ENCODE results near the gene GNA14. TPM values are rescaled to one million over a fixed set of nuclear protein-coding genes. Genes with fewer than 3 reads are reported as not detected.

The GNA14 gene
- total RNA-seq, 2 experiments from 2014 or later, result not detected

DNA sequence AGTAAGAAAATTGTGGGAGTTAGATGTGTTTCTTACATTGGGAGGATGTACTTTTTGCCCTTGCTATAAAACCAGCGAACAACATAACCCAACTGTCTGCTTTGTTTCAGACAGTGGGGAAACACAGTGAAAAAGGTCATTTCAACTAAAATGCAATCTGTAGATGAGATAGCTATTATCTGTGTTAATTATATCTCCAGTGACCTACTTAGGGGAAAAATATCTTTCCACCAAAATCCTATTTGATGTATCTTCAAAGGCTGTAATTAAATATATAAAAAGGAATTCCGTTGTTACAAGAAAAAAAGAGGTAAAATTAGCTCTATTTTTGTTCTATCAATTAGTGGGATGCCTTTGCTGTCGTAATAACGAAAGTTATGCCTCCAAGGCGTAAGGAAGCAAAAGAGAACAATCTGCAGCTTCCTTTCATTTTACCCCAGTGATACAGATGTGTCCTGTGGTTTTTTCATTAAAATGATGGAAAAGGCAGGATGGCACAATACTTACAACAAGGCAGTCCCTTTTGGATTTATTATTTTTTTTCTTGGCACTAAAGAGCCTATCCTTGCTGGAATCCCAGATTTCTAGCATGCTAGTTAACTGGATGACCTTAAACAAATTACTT lies 100.9 kb downstream of the GNA14 start:
- no peak overlapping the region for H3K4me3 Mint-ChIP-seq
- no peaks in the 10 kb centered on the region for H3K4me1 ChIP-seq (ENCODE audit: insufficient read depth, low read length)
- H3K27ac Mint-ChIP-seq, result no peak overlapping the region
- ATAC-seq (ENCODE audit: poor library complexity) (no peak), DNase-seq (no peak)
- TF ChIP-seq, protein P1, sequence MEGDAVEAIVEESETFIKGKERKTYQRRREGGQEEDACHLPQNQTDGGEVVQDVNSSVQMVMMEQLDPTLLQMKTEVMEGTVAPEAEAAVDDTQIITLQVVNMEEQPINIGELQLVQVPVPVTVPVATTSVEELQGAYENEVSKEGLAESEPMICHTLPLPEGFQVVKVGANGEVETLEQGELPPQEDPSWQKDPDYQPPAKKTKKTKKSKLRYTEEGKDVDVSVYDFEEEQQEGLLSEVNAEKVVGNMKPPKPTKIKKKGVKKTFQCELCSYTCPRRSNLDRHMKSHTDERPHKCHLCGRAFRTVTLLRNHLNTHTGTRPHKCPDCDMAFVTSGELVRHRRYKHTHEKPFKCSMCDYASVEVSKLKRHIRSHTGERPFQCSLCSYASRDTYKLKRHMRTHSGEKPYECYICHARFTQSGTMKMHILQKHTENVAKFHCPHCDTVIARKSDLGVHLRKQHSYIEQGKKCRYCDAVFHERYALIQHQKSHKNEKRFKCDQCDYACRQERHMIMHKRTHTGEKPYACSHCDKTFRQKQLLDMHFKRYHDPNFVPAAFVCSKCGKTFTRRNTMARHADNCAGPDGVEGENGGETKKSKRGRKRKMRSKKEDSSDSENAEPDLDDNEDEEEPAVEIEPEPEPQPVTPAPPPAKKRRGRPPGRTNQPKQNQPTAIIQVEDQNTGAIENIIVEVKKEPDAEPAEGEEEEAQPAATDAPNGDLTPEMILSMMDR (IDR thresholded peaks at IDR 0.05), result no peak
- no peaks in the 10 kb centered on the region for H3K36me3 ChIP-seq (ENCODE audit: insufficient read depth, low read length)
- POLR2A ChIA-PET, result no interaction called here
- H3K9me3 Mint-ChIP-seq, result peaks cover 2% of the 10 kb centered on the region
- CTCF ChIA-PET, result no interaction called here
- intact Hi-C loops (cut with DNase I, micrococcal nuclease), result no loop called here
- no peaks in the 10 kb centered on the region for H3K4me1 Mint-ChIP-seq (ENCODE audit: low read depth)
- no peaks in the 10 kb centered on the region for H3K27me3 Mint-ChIP-seq
- H3K27ac ChIP-seq (ENCODE audit: low read depth in 1 of 2, low read length in 2 of 2), result no peak overlapping the region
- no peaks in the 10 kb centered on the region for H3K36me3 Mint-ChIP-seq (ENCODE audit: low read depth)
- peaks cover 0 to 2% of the 10 kb centered on the region in 2 experiments for H3K27me3 ChIP-seq (ENCODE audit: control insufficient read depth in 1 of 2, insufficient read depth in 2 of 2, low read length in 2 of 2)
- no peak overlapping the region for H3K4me3 ChIP-seq (ENCODE audit: low read length)
- H3K9me3 ChIP-seq (ENCODE audit: control insufficient read depth in 1 of 2, insufficient read depth in 1 of 2, low read length in 2 of 2), result peaks cover 5 to 10% of the 10 kb centered on the region in 2 experiments

DNA sequence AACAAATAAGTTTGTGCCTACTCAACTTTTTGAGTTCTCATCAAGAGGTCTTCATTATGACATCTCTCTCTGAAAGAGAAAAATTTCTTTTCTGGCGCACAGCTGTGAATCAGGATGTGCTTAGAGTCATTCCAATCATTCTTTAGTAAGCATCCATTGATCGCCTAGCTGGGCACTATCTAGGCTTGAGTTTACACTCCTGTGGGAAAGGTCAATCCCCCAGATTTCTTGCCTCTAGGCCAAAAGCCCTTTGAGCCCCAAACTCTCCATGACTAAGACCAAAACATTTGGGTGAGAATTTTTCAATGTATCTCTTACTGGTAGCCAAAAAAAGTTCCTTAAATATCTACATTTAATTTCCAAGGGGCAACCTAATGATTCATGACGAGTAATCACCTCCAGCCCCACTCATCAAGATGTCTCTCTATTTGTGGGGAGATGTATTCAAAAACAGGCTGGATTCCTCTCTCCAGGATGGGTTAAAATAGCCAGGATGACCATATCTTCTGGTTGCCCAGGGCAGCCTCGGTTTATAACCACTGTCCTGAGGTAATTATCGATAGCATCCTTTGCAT lies 101.7 kb downstream of the GNA14 start:
- H3K36me3 Mint-ChIP-seq (ENCODE audit: low read depth), result no peaks in the 10 kb centered on the region
- Histone ChIP-seq H3K9me3 (ENCODE audit: control insufficient read depth in 1 of 2, insufficient read depth in 1 of 2, low read length in 2 of 2) (peaks cover 12 to 13% of the 10 kb centered on the region in 2 experiments), H3K4me3 (ENCODE audit: low read length) (no peak overlapping the region), H3K36me3 (ENCODE audit: insufficient read depth, low read length) (no peaks in the 10 kb centered on the region), H3K27ac (ENCODE audit: low read depth in 1 of 2, low read length in 2 of 2) (no peak overlapping the region), H3K27me3 (ENCODE audit: control insufficient read depth in 1 of 2, insufficient read depth in 2 of 2, low read length in 2 of 2) (peaks cover 0 to 2% of the 10 kb centered on the region in 2 experiments), H3K4me1 (ENCODE audit: insufficient read depth, low read length) (no peaks in the 10 kb centered on the region)
- DNase-seq (no peak), ATAC-seq (ENCODE audit: poor library complexity) (no peak)
- H3K27me3 Mint-ChIP-seq, result no peaks in the 10 kb centered on the region
- POLR2A ChIA-PET, result no interaction called here
- TF ChIP-seq, protein P1 (IDR thresholded peaks at IDR 0.05), result no peak
- H3K4me1 Mint-ChIP-seq (ENCODE audit: low read depth), result no peaks in the 10 kb centered on the region
- no peak overlapping the region for H3K4me3 Mint-ChIP-seq
- CTCF ChIA-PET, result no interaction called here
- intact Hi-C loops (cut with DNase I, micrococcal nuclease), result no loop called here
- no peak overlapping the region for H3K27ac Mint-ChIP-seq
- peaks cover 4% of the 10 kb centered on the region for H3K9me3 Mint-ChIP-seq

- peaks cover 0 to 2% of the 10 kb centered on the region in 2 experiments for H3K27me3 ChIP-seq (ENCODE audit: control insufficient read depth in 1 of 2, insufficient read depth in 2 of 2, low read length in 2 of 2)
- intact Hi-C loops (cut with DNase I, micrococcal nuclease), result no loop called here
- TF ChIP-seq, protein P1 (IDR thresholded peaks at IDR 0.05), result no peak
- Mint-ChIP-seq H3K27ac (no peak overlapping the region), H3K27me3 (no peaks in the 10 kb centered on the region), H3K4me3 (no peak overlapping the region), H3K4me1 (ENCODE audit: low read depth) (no peaks in the 10 kb centered on the region), H3K36me3 (ENCODE audit: low read depth) (no peaks in the 10 kb centered on the region), H3K9me3 (peaks cover 13% of the 10 kb centered on the region)
- peaks cover 12 to 23% of the 10 kb centered on the region in 2 experiments for H3K9me3 ChIP-seq (ENCODE audit: control insufficient read depth in 1 of 2, insufficient read depth in 1 of 2, low read length in 2 of 2)
- ATAC-seq (ENCODE audit: poor library complexity) (no peak), DNase-seq (no peak)
- no peaks in the 10 kb centered on the region for H3K4me1 ChIP-seq (ENCODE audit: insufficient read depth, low read length)
- ChIA-PET CTCF (no interaction called here), POLR2A (no interaction called here)
- H3K4me3 ChIP-seq (ENCODE audit: low read length), result no peak overlapping the region
- H3K27ac ChIP-seq (ENCODE audit: low read depth in 1 of 2, low read length in 2 of 2), result no peak overlapping the region
- H3K36me3 ChIP-seq (ENCODE audit: insufficient read depth, low read length), result no peaks in the 10 kb centered on the region
Measured at GRCh38 chr9:77544546-77544945, 103.6 kb downstream of the GNA14 start.

All from CD4-positive, alpha-beta T cell (primary cell).